ENCODE data around the gene SLC25A41.

- peak; percentile 74 for TF ChIP-seq CTCF (conservative IDR thresholded peaks at IDR 0.05)
- TF ChIP-seq ZFX (IDR thresholded peaks at IDR 0.05) = no peak
Measured at GRCh38 chr19:6412447-6413091, 21.0 kb downstream of the SLC25A41 start.

All from C4-2B (cell line).